NOMO-1 treated with dmso at 0.1 percent for 144 hours (cell line): ENCODE measurements around the gene TMPRSS6.

Experiments
- DNase-seq: peaks from one replicate; lab custom pipeline; 2025; ENCODE audit not compliant: unreplicated experiment; lab: John Stamatoyannopoulos, UW

TMPRSS6 gene

GRCh38 chr22:37054056-37054395 is 55.5 kb downstream of the TMPRSS6 start:
- no peak for DNase-seq

GRCh38 chr22:37053310-37054055 is 56.0 kb downstream of the TMPRSS6 start:
- DNase-seq: no peak

- DNase-seq: no peak
These were observed 56.9 kb downstream of the TMPRSS6 start for GRCh38 chr22:37052386-37053309.

GRCh38 chr22:37051391-37052385 is 57.8 kb downstream of the TMPRSS6 start, which contains the start of gene KCTD17:
KCTD17 (plus strand) TSS chr22:37051742; CDS start chr22:37051761, 19 bp downstream.
- DNase-seq: peak; percentile 52

- no peak for DNase-seq
These were observed 58.6 kb downstream of the TMPRSS6 start for GRCh38 chr22:37050913-37051312.

GRCh38 chr22:37049224-37049623 is 60.3 kb downstream of the TMPRSS6 start:
- no peak for DNase-seq

GRCh38 chr22:37048133-37048532 is 61.4 kb downstream of the TMPRSS6 start:
- no peak for DNase-seq

GRCh38 chr22:37047006-37047405 is 62.5 kb downstream of the TMPRSS6 start:
- no peak for DNase-seq

GRCh38 chr22:37046589-37046988 is 62.9 kb downstream of the TMPRSS6 start:
- DNase-seq: no peak

GRCh38 chr22:37045958-37046357 is 63.6 kb downstream of the TMPRSS6 start:
- no peak for DNase-seq

GRCh38 chr22:37044634-37045625 is 64.6 kb downstream of the TMPRSS6 start:
- DNase-seq: peak; percentile 10

GRCh38 chr22:37043828-37044538 is 65.5 kb downstream of the TMPRSS6 start:
- DNase-seq: peak; percentile 80

- no peak for DNase-seq
These were observed 66.2 kb downstream of the TMPRSS6 start for GRCh38 chr22:37043209-37043827.

GRCh38 chr22:37039466-37039865 is 70.0 kb downstream of the TMPRSS6 start:
- no peak for DNase-seq

GRCh38 chr22:37037669-37038068 is 71.8 kb downstream of the TMPRSS6 start:
- no peak for DNase-seq

GRCh38 chr22:37036655-37037377 is 72.7 kb downstream of the TMPRSS6 start:
- DNase-seq: no peak

GRCh38 chr22:37033605-37034430 is 75.7 kb downstream of the TMPRSS6 start:
- no peak for DNase-seq
